ENCODE measurements around the gene SMAD9.

SMAD9 gene

GRCh38 chr13:36801035-36801434 is 119.0 kb downstream of the SMAD9 start:
- no peak for DNase-seq (ENCODE audit: extremely low spot score)
- ChIA-PET POLR2A (no interaction called here), CTCF (no interaction called here)
- no peak for TF ChIP-seq FOXK2 (IDR thresholded peaks at IDR 0.05)
- no peak for TF ChIP-seq FOXA1 (IDR thresholded peaks at IDR 0.05)
- TF ChIP-seq SUZ12 (IDR thresholded peaks at IDR 0.05), result no peak
- TF ChIP-seq ARNT (IDR thresholded peaks at IDR 0.05), result no peak
- TF ChIP-seq FOXM1 (IDR thresholded peaks at IDR 0.05; ENCODE audit: borderline replicate concordance), result no peak
- TF ChIP-seq, protein P1, sequence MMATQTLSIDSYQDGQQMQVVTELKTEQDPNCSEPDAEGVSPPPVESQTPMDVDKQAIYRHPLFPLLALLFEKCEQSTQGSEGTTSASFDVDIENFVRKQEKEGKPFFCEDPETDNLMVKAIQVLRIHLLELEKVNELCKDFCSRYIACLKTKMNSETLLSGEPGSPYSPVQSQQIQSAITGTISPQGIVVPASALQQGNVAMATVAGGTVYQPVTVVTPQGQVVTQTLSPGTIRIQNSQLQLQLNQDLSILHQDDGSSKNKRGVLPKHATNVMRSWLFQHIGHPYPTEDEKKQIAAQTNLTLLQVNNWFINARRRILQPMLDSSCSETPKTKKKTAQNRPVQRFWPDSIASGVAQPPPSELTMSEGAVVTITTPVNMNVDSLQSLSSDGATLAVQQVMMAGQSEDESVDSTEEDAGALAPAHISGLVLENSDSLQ (IDR thresholded peaks at IDR 0.05), result no peak
- no peak for TF ChIP-seq L3MBTL2 (conservative IDR thresholded peaks at IDR 0.05)
- TF ChIP-seq SP1 (IDR thresholded peaks at IDR 0.05), result no peak

DNA sequence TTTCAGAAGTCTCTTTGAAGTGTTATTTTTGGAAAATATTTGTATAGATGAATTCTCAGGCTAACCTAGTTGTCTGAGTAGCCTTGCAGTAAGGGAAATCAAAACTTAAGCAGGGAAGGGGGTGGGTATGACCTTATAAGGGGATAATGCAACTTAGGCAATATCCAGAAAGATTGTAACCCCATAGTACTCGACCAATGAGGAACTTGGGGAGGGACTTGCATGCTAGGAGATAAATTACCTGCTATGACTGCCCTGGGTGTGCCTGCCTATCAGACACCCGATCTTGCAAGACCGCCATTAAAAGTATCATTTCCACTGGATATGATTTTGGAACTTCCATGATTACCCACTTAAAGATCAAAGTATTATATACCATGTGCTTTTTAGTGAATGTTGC is 124.0 kb downstream of the SMAD9 start:
- DNase-seq (ENCODE audit: extremely low spot score), result no peak
- CTCF ChIA-PET, result no interaction called here
- POLR2A ChIA-PET, result no interaction called here
- no peak for TF ChIP-seq FOXA1 (IDR thresholded peaks at IDR 0.05)
- no peak for TF ChIP-seq L3MBTL2 (conservative IDR thresholded peaks at IDR 0.05)
- no peak for TF ChIP-seq BHLHE40 (IDR thresholded peaks at IDR 0.05; ENCODE audit: borderline replicate concordance)
- TF ChIP-seq, protein P1 (IDR thresholded peaks at IDR 0.05), result no peak
- no peak for TF ChIP-seq TARDBP (IDR thresholded peaks at IDR 0.05)
- no peak for TF ChIP-seq ZNF384 (IDR thresholded peaks at IDR 0.05)
- no peak for TF ChIP-seq SUZ12 (IDR thresholded peaks at IDR 0.05)

DNA sequence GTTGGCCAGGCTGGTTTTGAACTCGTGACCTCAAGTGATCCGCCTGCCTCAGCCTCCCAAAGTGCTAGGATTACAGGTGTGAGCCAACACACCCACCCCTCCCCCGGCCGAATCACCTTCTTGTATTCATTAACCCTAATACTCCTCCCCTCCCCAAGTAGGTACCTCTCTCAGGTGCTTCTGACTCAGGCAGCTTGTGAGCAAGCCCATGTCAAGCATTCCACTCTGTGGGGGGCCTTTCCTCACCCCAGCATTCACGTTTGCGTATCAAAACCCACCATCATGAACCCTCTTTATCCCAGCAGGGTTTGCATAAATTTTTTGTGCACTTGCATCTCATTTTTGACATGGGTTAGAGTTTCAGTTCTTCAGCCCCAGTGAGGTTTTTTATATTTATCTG is 124.6 kb downstream of the SMAD9 start:
- DNase-seq (ENCODE audit: extremely low spot score), result no peak
- TF ChIP-seq FOXA1 (IDR thresholded peaks at IDR 0.05) (no peak), NFRKB (IDR thresholded peaks at IDR 0.05) (no peak), HDGF (IDR thresholded peaks at IDR 0.05; ENCODE audit: borderline replicate concordance) (no peak)
- TF ChIP-seq, protein P1 (IDR thresholded peaks at IDR 0.05), result no peak
- ChIA-PET POLR2A (no interaction called here), CTCF (no interaction called here)

Data from HEK293T (cell line).